HG02852 (cell line): ENCODE results near the gene DYNC1H1.

Source experiments
- ATAC-seq: cut with Tn5 transposase; IDR thresholded peaks from one replicate; pipeline ENCODE4 v1.9.1; 2021; ENCODE audit warnings: mild to moderate bottlenecking, moderate library complexity; ENCODE audit not compliant: unreplicated experiment

The DYNC1H1 gene

DNA sequence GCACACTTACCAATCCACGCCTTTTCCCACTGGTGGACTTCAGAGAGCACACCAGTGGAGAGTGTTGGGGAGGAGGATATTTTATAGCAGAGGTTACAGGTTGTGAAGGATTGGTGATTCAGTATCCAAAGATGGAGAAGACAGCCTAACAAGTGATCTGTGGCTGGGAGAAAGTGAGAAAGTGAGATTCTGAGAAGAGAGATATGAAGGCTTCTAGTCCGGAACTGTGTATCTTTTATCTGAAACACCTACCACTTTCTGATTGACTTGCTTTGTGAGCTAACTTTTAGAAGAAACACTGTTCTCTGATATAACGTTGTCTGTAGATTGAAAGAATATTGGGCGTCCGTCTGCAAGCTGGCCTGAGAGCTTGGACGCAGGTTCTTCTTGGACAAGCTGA is 24.0 kb downstream of the DYNC1H1 start:
- ATAC-seq: no peak

DNA sequence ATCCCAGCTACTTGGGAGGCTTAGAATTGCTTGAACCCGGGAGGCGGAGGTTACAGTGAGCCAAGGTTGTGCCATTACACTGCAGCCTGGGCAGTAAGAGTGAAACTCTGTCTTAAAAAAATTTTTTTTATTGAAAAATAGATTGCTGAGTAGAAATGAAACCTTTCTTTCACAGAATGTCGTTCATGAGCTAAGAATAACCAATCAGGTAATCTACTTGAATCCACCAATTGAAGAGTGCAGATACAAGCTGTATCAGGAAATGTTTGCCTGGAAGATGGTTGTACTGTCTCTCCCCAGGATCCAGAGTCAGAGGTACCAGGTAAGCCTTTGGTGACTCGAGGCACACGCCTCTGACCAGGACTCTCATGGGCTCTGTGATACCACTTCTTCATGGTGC is 27.0 kb downstream of the DYNC1H1 start:
- no peak for ATAC-seq

DNA sequence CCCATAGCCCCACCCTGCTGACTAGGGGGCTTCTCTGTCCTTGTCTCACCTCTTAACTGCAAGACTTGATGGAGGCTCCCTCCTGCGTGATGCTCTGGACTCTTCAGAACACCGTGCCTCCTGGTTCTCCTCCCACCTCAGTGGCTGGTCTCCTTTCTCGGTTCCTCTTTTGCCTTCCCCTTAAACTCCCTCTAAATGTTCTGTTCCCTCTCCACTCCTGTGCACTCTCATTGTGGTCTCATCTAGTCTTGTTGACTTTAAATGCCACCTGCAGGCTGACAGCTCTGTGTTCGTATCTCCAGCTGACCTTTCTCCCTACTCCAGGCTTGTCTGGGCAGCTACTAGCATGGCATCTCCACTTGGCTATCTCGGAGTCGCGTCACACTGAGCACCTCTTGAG is 28.3 kb downstream of the DYNC1H1 start:
- ATAC-seq: peak; percentile 91

DNA sequence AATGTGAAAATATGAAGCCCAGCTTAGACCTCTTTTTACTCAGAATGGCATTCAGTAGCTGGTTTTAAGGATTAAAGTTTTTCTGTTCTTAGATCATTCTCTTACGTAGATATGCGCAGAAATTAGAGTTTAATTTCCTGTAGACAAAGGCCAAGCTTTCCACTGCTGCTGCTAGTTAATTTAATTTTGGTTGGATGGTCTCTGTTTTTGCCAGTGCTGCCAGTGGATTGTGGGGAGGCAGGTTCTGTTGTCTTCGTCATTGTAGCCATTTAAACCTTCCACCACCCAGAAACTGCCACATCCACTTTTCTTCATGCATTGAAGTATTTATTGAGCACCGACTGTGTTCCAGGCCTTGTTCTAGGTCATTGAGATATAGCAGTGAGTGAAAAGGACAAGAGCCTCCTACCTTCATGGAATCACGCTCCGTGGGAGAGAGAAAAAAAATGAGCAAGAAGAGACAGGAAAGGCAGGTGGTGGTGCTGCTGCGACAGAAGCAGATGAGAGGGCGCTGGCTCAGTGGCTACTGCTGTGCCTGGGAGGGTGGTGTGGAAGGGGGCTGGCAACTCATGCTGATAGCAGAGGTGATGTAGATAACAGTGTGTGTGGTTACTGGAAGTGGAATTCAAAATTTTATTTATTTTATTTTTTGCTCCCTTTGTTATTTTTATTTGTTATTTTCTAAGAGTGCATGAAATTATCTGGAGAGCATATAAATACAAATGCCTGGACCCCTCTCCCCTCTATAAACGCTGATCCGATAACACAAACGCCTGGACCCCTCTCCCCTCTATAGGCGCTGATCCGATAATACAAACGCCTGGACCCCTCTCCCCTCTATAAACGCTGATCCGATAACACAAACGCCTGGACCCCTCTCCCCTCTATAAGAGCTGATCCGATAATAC is 33.3 kb downstream of the DYNC1H1 start:
- ATAC-seq: no peak

DNA sequence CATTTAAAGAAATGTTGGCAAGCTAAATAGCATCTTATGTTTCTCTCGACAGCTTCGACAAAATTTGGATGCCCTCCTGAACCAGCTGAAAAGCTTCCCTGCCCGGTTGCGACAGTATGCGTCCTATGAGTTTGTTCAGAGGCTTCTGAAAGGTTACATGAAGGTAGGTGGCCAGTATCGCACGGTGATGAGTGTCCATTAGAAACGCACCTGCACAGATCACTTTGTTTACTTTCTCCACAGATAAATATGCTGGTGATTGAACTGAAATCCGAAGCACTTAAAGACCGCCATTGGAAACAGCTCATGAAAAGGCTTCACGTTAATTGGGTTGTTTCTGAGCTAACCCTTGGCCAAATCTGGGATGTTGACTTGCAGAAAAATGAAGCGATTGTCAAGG is 36.5 kb downstream of the DYNC1H1 start:
- no peak for ATAC-seq

GRCh38 chr14:102005336-102005735 is 41.0 kb downstream of the DYNC1H1 start:
- ATAC-seq: no peak

DNA sequence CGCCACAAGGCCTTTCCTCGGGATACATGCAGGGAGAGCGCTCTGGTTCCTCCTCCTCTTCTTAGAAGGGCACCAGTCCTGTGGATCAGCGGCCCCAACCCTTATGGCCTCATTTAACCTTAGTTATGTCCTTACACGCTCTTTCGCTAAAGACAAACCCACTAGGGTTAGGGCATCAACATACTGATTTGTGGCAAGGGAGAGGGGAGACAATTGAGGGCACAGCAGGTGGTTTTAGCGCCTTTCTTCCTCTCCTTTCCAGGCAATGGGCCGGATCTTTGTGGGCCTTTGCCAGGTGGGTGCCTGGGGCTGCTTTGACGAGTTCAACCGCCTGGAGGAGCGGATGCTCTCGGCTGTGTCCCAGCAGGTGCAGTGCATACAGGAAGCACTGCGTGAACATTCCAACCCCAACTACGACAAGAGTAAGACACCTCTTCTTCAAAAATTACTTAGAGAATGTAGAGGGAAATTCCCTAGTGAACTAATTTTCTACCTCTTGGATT is 43.6 kb downstream of the DYNC1H1 start:
- ATAC-seq: no peak

GRCh38 chr14:102008891-102009290 is 44.5 kb downstream of the DYNC1H1 start:
- no peak for ATAC-seq

DNA sequence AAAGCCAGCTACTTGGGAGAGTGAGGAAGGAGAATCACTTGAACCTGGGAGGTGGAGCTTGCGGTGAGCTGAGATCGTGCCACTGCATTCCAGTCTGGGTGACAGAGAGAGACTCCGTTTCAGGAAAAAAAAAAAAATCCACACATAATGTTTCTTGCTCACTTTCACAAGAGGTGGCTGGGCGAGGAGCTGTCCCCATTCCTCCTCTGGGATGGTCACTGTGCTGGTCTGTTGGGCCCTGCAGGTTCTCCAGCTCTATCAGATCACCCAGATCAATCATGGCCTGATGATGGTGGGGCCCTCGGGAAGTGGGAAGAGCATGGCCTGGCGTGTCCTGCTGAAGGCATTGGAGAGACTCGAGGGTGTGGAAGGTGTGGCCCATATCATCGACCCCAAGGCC is 47.3 kb downstream of the DYNC1H1 start:
- no peak for ATAC-seq

GRCh38 chr14:102012336-102012735 is 48.0 kb downstream of the DYNC1H1 start:
- ATAC-seq: no peak

DNA sequence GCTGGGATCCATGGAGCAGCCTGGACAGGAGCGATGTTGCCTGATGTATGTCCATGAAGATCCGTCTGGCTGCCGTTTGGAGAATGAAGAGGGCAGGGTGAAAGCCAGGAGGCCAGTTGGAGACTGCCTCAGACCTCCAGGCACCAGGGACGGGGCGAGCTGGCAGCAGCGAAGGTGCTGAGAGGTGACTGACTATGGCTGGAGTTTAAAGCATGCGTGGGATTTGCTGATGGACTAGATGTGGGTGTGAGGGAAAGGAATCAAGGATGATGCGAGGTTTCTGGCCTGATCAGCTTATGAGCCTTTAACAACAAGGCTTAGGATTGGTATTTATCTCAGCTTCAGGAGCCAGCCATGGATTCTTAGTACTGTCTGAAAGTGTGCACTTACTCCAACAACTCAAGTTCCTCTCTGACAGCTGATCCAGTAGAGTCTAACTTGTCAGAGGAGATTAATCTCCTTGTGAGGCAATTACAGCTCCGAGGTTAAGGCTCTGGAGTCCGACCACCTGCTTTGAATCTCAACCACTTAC is 49.4 kb downstream of the DYNC1H1 start:
- ATAC-seq: no peak

- no peak for ATAC-seq
Measured at GRCh38 chr14:102015045-102015685, 50.8 kb downstream of the DYNC1H1 start.

DNA sequence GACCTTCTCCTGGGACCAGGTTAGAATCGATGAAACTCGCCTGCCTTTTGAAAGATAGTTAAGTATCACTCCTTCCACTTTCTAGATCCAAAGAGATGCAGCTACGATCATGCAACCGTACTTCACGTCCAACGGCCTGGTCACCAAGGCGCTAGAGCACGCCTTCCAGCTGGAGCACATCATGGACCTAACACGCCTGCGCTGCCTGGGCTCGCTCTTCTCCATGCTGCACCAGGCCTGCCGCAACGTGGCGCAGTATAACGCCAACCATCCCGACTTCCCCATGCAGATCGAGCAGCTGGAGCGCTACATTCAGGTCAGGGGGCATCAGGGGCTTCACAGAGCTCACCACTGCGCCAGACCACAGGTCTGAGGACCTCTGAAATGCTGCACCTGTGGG is 51.4 kb downstream of the DYNC1H1 start:
- no peak for ATAC-seq

GRCh38 chr14:102016420-102017090 is 52.2 kb downstream of the DYNC1H1 start:
- no peak for ATAC-seq

GRCh38 chr14:102018251-102018650 is 53.9 kb downstream of the DYNC1H1 start:
- ATAC-seq: no peak

GRCh38 chr14:102019006-102019540 is 54.7 kb downstream of the DYNC1H1 start:
- no peak for ATAC-seq

- no peak for ATAC-seq
Measured at GRCh38 chr14:102020058-102020971, 55.9 kb downstream of the DYNC1H1 start.

DNA sequence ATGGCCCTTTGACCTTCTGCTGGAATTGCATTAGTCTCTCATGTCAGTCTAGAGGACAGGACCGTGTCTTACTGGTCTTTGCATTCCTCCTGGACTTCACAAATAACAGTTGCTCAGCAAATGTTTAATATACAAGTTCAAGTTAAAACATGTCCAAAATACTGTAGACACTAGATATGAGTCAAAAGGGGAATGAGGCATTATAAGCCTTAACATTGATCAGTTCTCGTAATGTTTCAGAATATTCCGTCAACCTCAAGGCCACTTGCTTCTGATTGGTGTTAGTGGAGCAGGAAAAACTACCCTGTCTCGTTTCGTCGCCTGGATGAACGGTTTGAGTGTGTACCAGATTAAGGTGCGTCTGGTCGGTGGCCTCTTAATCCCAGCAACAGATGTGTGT is 62.6 kb downstream of the DYNC1H1 start:
- ATAC-seq: no peak

- no peak for ATAC-seq
Measured at GRCh38 chr14:102027951-102028350, 63.6 kb downstream of the DYNC1H1 start.

DNA sequence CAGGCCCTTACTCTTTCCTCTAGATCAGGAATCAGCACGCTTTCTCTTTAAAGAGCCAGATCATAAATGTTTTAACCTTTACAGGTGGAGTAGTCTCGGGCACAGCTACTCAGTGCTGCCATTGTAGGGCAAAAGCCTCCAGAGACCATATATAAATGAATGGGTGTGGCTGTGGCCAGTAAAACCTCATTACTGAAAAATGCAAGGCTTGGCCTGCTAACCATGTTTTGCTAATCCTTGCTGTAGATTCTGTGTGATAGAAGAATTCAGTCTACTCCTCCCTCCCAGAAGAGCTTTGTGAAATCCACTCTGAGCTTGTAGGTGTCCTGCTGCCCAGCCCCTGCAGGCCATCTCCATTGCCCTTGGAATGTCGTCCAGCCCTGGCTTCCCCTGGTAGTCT is 64.4 kb downstream of the DYNC1H1 start:
- no peak for ATAC-seq
